Keratinocyte (primary cell): ENCODE results near the gene CD7.

Source experiments
- CTCF ChIP-seq, 3 experiments: IDR thresholded peaks in 1 of 3; conservative IDR thresholded peaks in 1 of 3; optimal IDR thresholded peaks in 1 of 3; 2 replicates in 2 of 3; 3 replicates in 1 of 3; pipeline versions ENCODE3 to v1.5.1; 2011; ENCODE audit warnings: low read length in 3 of 3, mild to moderate bottlenecking in 3 of 3, moderate library complexity in 2 of 3, control low read depth in 1 of 3, inconsistent platforms in 1 of 3; ENCODE audit not compliant: insufficient read depth in 2 of 3; ENCODE audit errors: extremely low read depth in 1 of 3
- EZH2 ChIP-seq: IDR thresholded peaks from one replicate; pipeline ENCODE4 v1.6.1; 2012; ENCODE audit warnings: inconsistent platforms, mild to moderate bottlenecking, low read length, moderate library complexity

- peak in 2 of 3 experiments; percentile 5 to 31 for TF ChIP-seq CTCF (optimal IDR thresholded peaks at IDR 0.05 in 1 of 3, IDR thresholded peaks at IDR 0.05 in 1 of 3, conservative IDR thresholded peaks at IDR 0.05 in 1 of 3; ENCODE audit: extremely low read depth in 1 of 3, insufficient read depth in 2 of 3, low read length in 3 of 3)
- no peak for TF ChIP-seq EZH2
These were observed 19.5 kb downstream of the CD7 start for GRCh38 chr17:82297714-82298537.
